SK-N-SH (cell line): ENCODE results near the gene YBX2. TPM values are rescaled to one million over a fixed set of nuclear protein-coding genes. Genes with fewer than 3 reads are reported as not detected.
A peak's percentile ranks its signal among the peaks of the same experiment; 100 is the strongest.

Experiments
- CTCF ChIA-PET: fragments of 300-600, 350-600 bp; formaldehyde crosslinking; extraction: SDS; loops from one replicate; lab custom pipeline; 2021; lab: Yijun Ruan, JAX
- POLR2A ChIA-PET: fragments of 350-600 bp; sonication (Branson Sonifier 250); formaldehyde crosslinking; extraction: SDS; loops from one replicate; lab custom pipeline; 2020; ENCODE audit warnings: antibody characterized with exemption, inconsistent platforms; lab: Yijun Ruan, JAX
- DNase-seq: peaks from one replicate; pipeline ENCODE4 v3.0.0; 2012
- H2AFZ ChIP-seq: fragments of 200-600 bp; sonication (generic); 2 replicates; pipeline ENCODE4 v1.8.1; 2016; ENCODE audit warnings: antibody characterized with exemption, mild to moderate bottlenecking, low read depth
- H3F3A ChIP-seq: fragments of 200-600 bp; sonication (generic); replicated peaks from 2 replicates; pipeline ENCODE3; 2016; ENCODE audit warnings: antibody characterized with exemption, mild to moderate bottlenecking; ENCODE audit not compliant: insufficient read depth
- H3K27ac ChIP-seq, 2 experiments: fragments of 200-500 bp in 1 of 2; fragments of 200-600 bp in 1 of 2; sonication (Bioruptor generic) in 1 of 2; sonication (generic), shearing (Covaris generic) in 1 of 2; 2 replicates each; pipeline versions ENCODE4 v1.5.1 to v1.6.1; 2014 to 2016; ENCODE audit warnings: low read depth in 2 of 2, inconsistent platforms in 1 of 2, low read length in 1 of 2, mild to moderate bottlenecking in 1 of 2, mixed read lengths in 1 of 2
- H3K27me3 ChIP-seq: fragments of 200-600 bp; sonication (generic), shearing (Covaris generic); 2 replicates; pipeline ENCODE4 v1.6.1; 2016; ENCODE audit warnings: mixed run types; ENCODE audit not compliant: insufficient read depth
- H3K36me3 ChIP-seq, 2 experiments: fragments of 200-500 bp in 1 of 2; fragments of 200-600 bp in 1 of 2; sonication (Bioruptor generic) in 1 of 2; sonication (generic) in 1 of 2; replicated peaks in 1 of 2; 2 replicates each; pipeline versions ENCODE3 to v1.5.1; 2014 to 2016; ENCODE audit warnings: low read length in 1 of 2, mild to moderate bottlenecking in 1 of 2; ENCODE audit not compliant: insufficient read depth in 2 of 2, control insufficient read depth in 1 of 2
- H3K4me1 ChIP-seq, 2 experiments: fragments of 200-500 bp in 1 of 2; fragments of 200-600 bp in 1 of 2; sonication (Bioruptor generic) in 1 of 2; sonication (generic), shearing (Covaris generic) in 1 of 2; 2 replicates each; pipeline versions ENCODE4 v1.5.1 to v1.6.1; 2014 to 2016; ENCODE audit warnings: low read depth in 1 of 2, low read length in 1 of 2, mixed run types in 1 of 2; ENCODE audit not compliant: insufficient read depth in 2 of 2, control insufficient read depth in 1 of 2
- H3K4me2 ChIP-seq: fragments of 200-600 bp; sonication (generic), shearing (Covaris generic); 2 replicates; pipeline ENCODE4 v1.6.1; 2017; ENCODE audit warnings: mixed run types
- H3K4me3 ChIP-seq, 2 experiments: fragments of 200-500 bp in 1 of 2; fragments of 200-600 bp in 1 of 2; sonication (Bioruptor generic) in 1 of 2; sonication (generic), shearing (Covaris generic) in 1 of 2; 2 replicates each; pipeline versions ENCODE4 v1.5.1 to v1.8.1; 2014 to 2016; ENCODE audit warnings: low read depth in 2 of 2, inconsistent platforms in 1 of 2, low read length in 1 of 2, mild to moderate bottlenecking in 1 of 2, mixed read lengths in 1 of 2, moderate library complexity in 1 of 2
- H3K79me2 ChIP-seq: fragments of 200-600 bp; sonication (generic); 2 replicates; pipeline ENCODE4 v1.8.1; 2017; ENCODE audit warnings: mild to moderate bottlenecking; ENCODE audit not compliant: insufficient read depth
- H3K9ac ChIP-seq: fragments of 200-600 bp; sonication (generic); 2 replicates; pipeline ENCODE4 v1.6.1; 2017; ENCODE audit warnings: mixed run types
- H3K9me2 ChIP-seq: fragments of 200-600 bp; sonication (generic); 2 replicates; pipeline ENCODE4 v1.6.1; 2017; ENCODE audit warnings: mixed run types
- H3K9me3 ChIP-seq: fragments of 200-600 bp; sonication (generic); 2 replicates; pipeline ENCODE4 v1.6.1; 2017; ENCODE audit warnings: mixed run types, mild to moderate bottlenecking, moderate library complexity
- H4K20me1 ChIP-seq: fragments of 200-600 bp; sonication (generic); 2 replicates; pipeline ENCODE4 v1.6.1; 2017; ENCODE audit warnings: mild to moderate bottlenecking, mixed run types; ENCODE audit not compliant: insufficient read depth
- CTCF ChIP-seq: fragments of 200-600 bp; sonication (generic); IDR thresholded peaks from 2 replicates; pipeline ENCODE4 v1.6.1; 2017; ENCODE audit warnings: antibody characterized with exemption, mild to moderate bottlenecking, moderate library complexity
- ELF1 ChIP-seq: IDR thresholded peaks from 2 replicates; pipeline ENCODE4 v1.4.0; 2012
- EZH2phosphoT487 ChIP-seq: fragments of 200-600 bp; sonication (generic); IDR thresholded peaks from 2 replicates; pipeline ENCODE4 v1.6.1; 2017; ENCODE audit warnings: low read depth, mixed run types, mild to moderate bottlenecking, antibody characterized with exemption, moderate library complexity, borderline replicate concordance
- FOSL2 ChIP-seq: IDR thresholded peaks from 2 replicates; pipeline ENCODE4 v1.4.0; 2012; ENCODE audit warnings: low read depth, mild to moderate bottlenecking, moderate library complexity, borderline replicate concordance
- FOXM1 ChIP-seq: IDR thresholded peaks from 2 replicates; pipeline ENCODE4 v1.4.0; 2012; ENCODE audit warnings: low read depth, mild to moderate bottlenecking
- GATA2 ChIP-seq: sonication (generic); formaldehyde crosslinking; IDR thresholded peaks from 2 replicates; pipeline ENCODE4 v1.5.0; 2020; ENCODE audit warnings: mild to moderate bottlenecking, missing genetic modification reagents
- IRF3 ChIP-seq: fragments of 150-350 bp; IDR thresholded peaks from 2 replicates; pipeline ENCODE4 v1.6.1; 2016; ENCODE audit warnings: mild to moderate bottlenecking, low read depth, low read length
- MAX ChIP-seq: IDR thresholded peaks from 2 replicates; pipeline ENCODE4 v1.4.0; 2012; ENCODE audit warnings: low read depth
- MEF2A ChIP-seq: IDR thresholded peaks from 2 replicates; pipeline ENCODE4 v1.4.0; 2012; ENCODE audit warnings: low read depth, borderline replicate concordance
- MXI1 ChIP-seq: IDR thresholded peaks from 2 replicates; pipeline ENCODE4 v1.6.1; 2012; ENCODE audit warnings: mild to moderate bottlenecking, low read depth, low read length, improper control_type of control experiment
- PBX3 ChIP-seq: IDR thresholded peaks from 2 replicates; pipeline ENCODE4; 2012
- POLR2AphosphoS5 ChIP-seq: IDR thresholded peaks from 2 replicates; pipeline ENCODE4 v1.6.1; 2012; ENCODE audit warnings: low read depth, low read length
- RCOR1 ChIP-seq: fragments of 150-350 bp; IDR thresholded peaks from 2 replicates; pipeline ENCODE4 v1.6.1; 2017; ENCODE audit warnings: antibody characterized with exemption, low read length
- REST ChIP-seq: IDR thresholded peaks from 2 replicates; pipeline ENCODE4 v1.6.1; 2012; ENCODE audit warnings: mild to moderate bottlenecking, low read depth, low read length, moderate library complexity
- RFX5 ChIP-seq: IDR thresholded peaks from 2 replicates; pipeline ENCODE4 v1.6.1; 2012; ENCODE audit warnings: mild to moderate bottlenecking, improper control_type of control experiment, low read length
- RXRA ChIP-seq: IDR thresholded peaks from 2 replicates; pipeline ENCODE4 v1.4.0; 2012; ENCODE audit warnings: low read depth, mild to moderate bottlenecking, borderline replicate concordance
- SMC3 ChIP-seq: IDR thresholded peaks from 2 replicates; pipeline ENCODE4 v1.6.1; 2012; ENCODE audit warnings: low read depth, low read length, improper control_type of control experiment
- TAF1 ChIP-seq: IDR thresholded peaks from 2 replicates; pipeline ENCODE4 v1.6.1; 2012; ENCODE audit warnings: low read depth, mild to moderate bottlenecking, low read length, moderate library complexity, borderline replicate concordance
- TCF12 ChIP-seq: IDR thresholded peaks from 2 replicates; pipeline ENCODE4 v1.4.0; 2012
- USF1 ChIP-seq: IDR thresholded peaks from 2 replicates; pipeline ENCODE4 v1.4.0; 2012; ENCODE audit warnings: low read depth, borderline replicate concordance
- YY1 ChIP-seq: IDR thresholded peaks from 2 replicates; pipeline ENCODE4 v1.4.0; 2012; ENCODE audit warnings: low read depth, mild to moderate bottlenecking
- ZBTB33 ChIP-seq: IDR thresholded peaks from 2 replicates; pipeline ENCODE4 v1.4.0; 2012; ENCODE audit warnings: low read depth, borderline replicate concordance
- WGBS: methylation state at CpG from one replicate; pipeline ENCODE4 v1.1.6; 2017; ENCODE audit warnings: low lambda C conversion rate; 5-methylcytosine and 5-hydroxymethylcytosine counted together
- polyA plus RNA-seq, 3 experiments: library from polyadenylated mRNA; depleted of rRNA; stranded (reverse); fragments of >200 nt; gene quantifications; 2 replicates each; pipeline ENCODE4 v1.2.3, GENCODE V29; 2012

The YBX2 gene
- polyA plus RNA-seq, 1 of the 3 experiments (the other 2 are of a cell fraction): 0.54 TPM

GRCh38 chr17:7306911-7307685, 12.7 kb upstream of the YBX2 start, which contains the start of gene EIF5A:
EIF5A (plus strand) TSS chr17:7307628; CDS start chr17:7309636, 2,008 bp downstream.
- 2% methylated on average over 56 of the region's 64 CpGs for WGBS
- Histone ChIP-seq H3K4me3 (peak within 1 kb of the TSS; percentile 76 to 79), H3K9me3 (no peaks in the 10 kb centered on the region), H3K27ac (peak within 1 kb of the TSS; percentile 91 to 92), H3K4me2 (peak within 1 kb of the TSS; percentile 90), H3K4me1 (peaks cover 13 to 19% of the 10 kb centered on the region in 2 experiments; a peak in 3 of 4 replicates), H3K9me2 (no peaks in the 10 kb centered on the region), H2AFZ (peak within 1 kb of the TSS; percentile 99), H3K79me2 (peaks cover 44% of the 10 kb centered on the region), H3K9ac (peak within 1 kb of the TSS; percentile 93), H4K20me1 (peaks cover 38% of the 10 kb centered on the region), H3K36me3 (peaks cover 24 to 27% of the 10 kb centered on the region in 2 experiments), H3K27me3 (no peaks in the 10 kb centered on the region), H3F3A (peaks cover 41% of the 10 kb centered on the region)
- POLR2A ChIA-PET: interaction anchor here (0.6 kb wide), 1 partner anchor 73 kb away, joined by 3 read pairs; no protein-coding TSS in a partner anchor
- CTCF ChIA-PET: no interaction called here
- DNase-seq: peak; percentile 99
- peak; percentile 86 for TF ChIP-seq MAX
- TF ChIP-seq FOXM1: no peak
- no peak for TF ChIP-seq TCF12
- peak; percentile 95 for TF ChIP-seq MXI1
- no peak for TF ChIP-seq EZH2phosphoT487
- TF ChIP-seq ZBTB33: no peak
- no peak for TF ChIP-seq IRF3
- peak; percentile 84 for TF ChIP-seq POLR2AphosphoS5
- no peak for TF ChIP-seq CTCF
- TF ChIP-seq ELF1: peak; percentile 54; the same call in 1 of the 2 replicates
- TF ChIP-seq RFX5: no peak
- no peak for TF ChIP-seq SMC3
- no peak for TF ChIP-seq REST
- TF ChIP-seq MEF2A: no peak
- TF ChIP-seq USF1: no peak
- TF ChIP-seq YY1: no peak; the same call in 1 of the 2 replicates
- no peak for TF ChIP-seq GATA2 (CRISPR knock-in tag)
- TF ChIP-seq RCOR1: no peak
- TF ChIP-seq PBX3: no peak
- TF ChIP-seq RXRA: no peak
- peak; percentile 84 for TF ChIP-seq TAF1
- no peak for TF ChIP-seq FOSL2
